ENCODE measurements around the gene MTRFR.

The MTRFR gene

GRCh38 chr12:123271001-123271668 lies 37.9 kb downstream of the MTRFR start:
- no peak for DNase-seq

GRCh38 chr12:123273166-123273565 lies 39.9 kb downstream of the MTRFR start:
- DNase-seq: no peak

GRCh38 chr12:123278101-123278627 lies 44.9 kb downstream of the MTRFR start:
- DNase-seq: no peak

GRCh38 chr12:123280971-123281370 lies 47.7 kb downstream of the MTRFR start:
- DNase-seq: no peak

- no peak for DNase-seq
These were observed 48.9 kb downstream of the MTRFR start for GRCh38 chr12:123282111-123282510.

- no peak for DNase-seq
These were observed 50.2 kb downstream of the MTRFR start for GRCh38 chr12:123283461-123283860.

- no peak for DNase-seq
These were observed 51.4 kb downstream of the MTRFR start for GRCh38 chr12:123284669-123285068.

- no peak for DNase-seq
These were observed 53.6 kb downstream of the MTRFR start for GRCh38 chr12:123286652-123287373.

- DNase-seq: no peak
These were observed 55.6 kb downstream of the MTRFR start for GRCh38 chr12:123288751-123289346.

GRCh38 chr12:123289911-123290310 lies 56.7 kb downstream of the MTRFR start:
- no peak for DNase-seq

GRCh38 chr12:123293178-123293760 lies 60.0 kb downstream of the MTRFR start:
- no peak for DNase-seq

- DNase-seq: no peak
These were observed 71.9 kb downstream of the MTRFR start for GRCh38 chr12:123305136-123305535.

- DNase-seq: no peak
These were observed 73.0 kb downstream of the MTRFR start for GRCh38 chr12:123306200-123306599.

Measured in SHP77 treated with DMSO at 0.1 percent for 48 hours (cell line).